Measurements from ENCODE around the gene CXCL14. TPM values are rescaled to one million over a fixed set of nuclear protein-coding genes. Genes with fewer than 3 reads are reported as not detected.

Gene CXCL14
- total and polyA plus RNA-seq, 2 of the 13 experiments (the other 11 are each of a cell fraction or from before 2014, with no cell fraction given): not detected

GRCh38 chr5:135551593-135552447 lies 27.0 kb downstream of the CXCL14 start (continued):
- no peak for TF ChIP-seq GMEB1 (CRISPR knock-in tag; IDR thresholded peaks at IDR 0.05; ENCODE audit: borderline replicate concordance)
- TF ChIP-seq MNT (IDR thresholded peaks at IDR 0.05): no peak
- TF ChIP-seq TEAD2 (CRISPR knock-in tag; IDR thresholded peaks at IDR 0.05): no peak
- TF ChIP-seq ZMYM2 (CRISPR knock-in tag; IDR thresholded peaks at IDR 0.05): no peak
- no peak for TF ChIP-seq ELF4 (CRISPR knock-in tag; IDR thresholded peaks at IDR 0.05; ENCODE audit: borderline replicate concordance)
- peak; percentile 78; the same call in 1 of the 2 replicates for TF ChIP-seq MTF2 (CRISPR knock-in tag; IDR thresholded peaks at IDR 0.05; ENCODE audit: borderline replicate concordance)
- TF ChIP-seq FUBP1 (CRISPR knock-in tag; IDR thresholded peaks at IDR 0.05; ENCODE audit: borderline replicate concordance): no peak

Data from HepG2 (cell line).